NCI-H345 (cell line): ENCODE data around the gene ROR1.

Experiments used
- DNase-seq: peaks from one replicate; lab custom pipeline; 2025; lab: John Stamatoyannopoulos, UW

The ROR1 gene

GRCh38 chr1:64137412-64137803 lies 363.6 kb downstream of the ROR1 start:
- DNase-seq = no peak

- no peak for DNase-seq
These were observed 366.1 kb downstream of the ROR1 start for GRCh38 chr1:64139877-64140276.

GRCh38 chr1:64140596-64140995 lies 366.8 kb downstream of the ROR1 start:
- no peak for DNase-seq

- no peak for DNase-seq
These were observed 373.4 kb downstream of the ROR1 start for GRCh38 chr1:64147045-64147724.

GRCh38 chr1:64147759-64148158 lies 373.9 kb downstream of the ROR1 start:
- DNase-seq = no peak

- DNase-seq = no peak
These were observed 376.4 kb downstream of the ROR1 start for GRCh38 chr1:64150266-64150665.

GRCh38 chr1:64150729-64151230 lies 377.0 kb downstream of the ROR1 start:
- DNase-seq = no peak

- DNase-seq = no peak
These were observed 381.5 kb downstream of the ROR1 start for GRCh38 chr1:64155278-64155677.

- DNase-seq = no peak
These were observed 387.6 kb downstream of the ROR1 start for GRCh38 chr1:64161357-64161941.

- peak; percentile 54 for DNase-seq
These were observed 388.3 kb downstream of the ROR1 start for GRCh38 chr1:64162151-64162550.

GRCh38 chr1:64162804-64163203 lies 389.0 kb downstream of the ROR1 start:
- no peak for DNase-seq

GRCh38 chr1:64163431-64163830 lies 389.6 kb downstream of the ROR1 start:
- DNase-seq = no peak

- peak; percentile 6 for DNase-seq
These were observed 390.2 kb downstream of the ROR1 start for GRCh38 chr1:64163970-64164369.

- no peak for DNase-seq
These were observed 392.8 kb downstream of the ROR1 start for GRCh38 chr1:64166629-64167028.

GRCh38 chr1:64167176-64167575 lies 393.4 kb downstream of the ROR1 start:
- no peak for DNase-seq

- no peak for DNase-seq
These were observed 397.4 kb downstream of the ROR1 start for GRCh38 chr1:64171246-64171645.

- peak; percentile 13 for DNase-seq
These were observed 398.0 kb downstream of the ROR1 start for GRCh38 chr1:64171797-64172281.

GRCh38 chr1:64172458-64172983 lies 398.7 kb downstream of the ROR1 start:
- DNase-seq = peak; percentile 90

- DNase-seq = no peak
These were observed 399.6 kb downstream of the ROR1 start for GRCh38 chr1:64173336-64173940.

GRCh38 chr1:64175639-64176038 lies 401.8 kb downstream of the ROR1 start:
- no peak for DNase-seq

- no peak for DNase-seq
These were observed 402.8 kb downstream of the ROR1 start for GRCh38 chr1:64176659-64177058.

- no peak for DNase-seq
These were observed 405.8 kb downstream of the ROR1 start for GRCh38 chr1:64179588-64179987.

GRCh38 chr1:64182207-64182606 lies 408.4 kb downstream of the ROR1 start:
- DNase-seq = no peak
